Cardiac septum (tissue), 1 donor: ENCODE measurements around the gene CAMK1G. TPM values are rescaled to one million over a fixed set of nuclear protein-coding genes. Genes with fewer than 3 reads are reported as not detected.
A peak's percentile ranks its signal among the peaks of the same experiment; 100 is the strongest.

Experiments used
- DNase-seq: peaks from one replicate; pipeline ENCODE4 v3.0.0-alpha.2; 2020; ENCODE audit warnings: low spot score
- intact Hi-C: fragments of 100-400 bp; cut with DNase I; formaldehyde crosslinking; loops from one replicate; pipeline ENCODE4 v1.14.0; 2022
- total RNA-seq: library from RNA; stranded (reverse); fragmentation: NEBNext Ultra II Directional; extraction: Animal tissue kit (Norgen Biotek cat#: 25700); gene quantifications from one replicate; pipeline ENCODE4 v1.2.1, GENCODE V29; 2021
- donor health status: DM: no; HTN: no; CAD: no.

CAMK1G gene
- total RNA-seq, 1 donor from 2014 or later = not detected

- intact Hi-C loops = no loop called here
- DNase-seq = peak; percentile 27
Observed at GRCh38 chr1:209614906-209615305, 31.4 kb downstream of the CAMK1G start.

- peak; percentile 50 for DNase-seq
- intact Hi-C loops = no loop called here
Observed at GRCh38 chr1:209616366-209617046, 33.0 kb downstream of the CAMK1G start.

GRCh38 chr1:209617047-209617673, 33.6 kb downstream of the CAMK1G start:
- intact Hi-C loops = no loop called here
- peak; percentile 71 for DNase-seq

- intact Hi-C loops = no loop called here
- peak; percentile 72 for DNase-seq
Observed at GRCh38 chr1:209617755-209618154, 34.2 kb downstream of the CAMK1G start.

- DNase-seq = no peak
- intact Hi-C loops = no loop called here
Observed at GRCh38 chr1:209618291-209618690, 34.8 kb downstream of the CAMK1G start.

GRCh38 chr1:209618756-209619420, 35.4 kb downstream of the CAMK1G start:
- intact Hi-C loops = no loop called here
- peak; percentile 79 for DNase-seq

- intact Hi-C loops = no loop called here
Observed at GRCh38 chr1:209619696-209620486, 36.4 kb downstream of the CAMK1G start.

GRCh38 chr1:209620487-209620884, 37.0 kb downstream of the CAMK1G start:
- intact Hi-C loops = no loop called here
- no peak for DNase-seq

More at GRCh38 chr1:209619696-209620486, 36.4 kb downstream of the CAMK1G start:
- peak; percentile 62 for DNase-seq

GRCh38 chr1:209621286-209621685, 37.8 kb downstream of the CAMK1G start:
- intact Hi-C loops = no loop called here

GRCh38 chr1:209621741-209622655, 38.5 kb downstream of the CAMK1G start:
- intact Hi-C loops = no loop called here
- DNase-seq = no peak

More at GRCh38 chr1:209621286-209621685, 37.8 kb downstream of the CAMK1G start:
- peak; percentile 19 for DNase-seq

GRCh38 chr1:209622841-209623829, 39.6 kb downstream of the CAMK1G start:
- DNase-seq = no peak
- intact Hi-C loops = no loop called here

GRCh38 chr1:209624558-209625549, 41.3 kb downstream of the CAMK1G start:
- DNase-seq = peak; percentile 83
- intact Hi-C loops = loop anchor here (2.0 to 5.0 kb wide), 2 partner anchors 18 to 122 kb away; no protein-coding TSS in a partner anchor

- intact Hi-C loops = loop anchor here (2.0 to 5.0 kb wide), 4 partner anchors 17 to 121 kb away; no protein-coding TSS in a partner anchor
- DNase-seq = no peak
Observed at GRCh38 chr1:209625791-209626285, 42.3 kb downstream of the CAMK1G start.

GRCh38 chr1:209626346-209627026, 43.0 kb downstream of the CAMK1G start:
- no peak for DNase-seq
- intact Hi-C loops = loop anchor here (1.0 to 5.0 kb wide), 4 partner anchors 24 to 121 kb away; no protein-coding TSS in a partner anchor

GRCh38 chr1:209627027-209627731, 43.7 kb downstream of the CAMK1G start:
- no peak for DNase-seq
- intact Hi-C loops = loop anchor here (1.0 to 5.0 kb wide), 4 partner anchors 25 to 120 kb away; no protein-coding TSS in a partner anchor
